CD4-positive, alpha-beta T cell treated with Interleukin-4 for 1 hour (primary cell): ENCODE results near the gene PKD1L1.
"Not testable (repeated sequence)": the region's sequence is repeated elsewhere in the genome, so short reads cannot be mapped to it uniquely, and the experiment has no call there.

Experiments
- DNase-seq, 2 donors: peaks; one replicate each; pipeline ENCODE4 v3.0.0-alpha.2; 2020 to 2022

PKD1L1 gene

DNA sequence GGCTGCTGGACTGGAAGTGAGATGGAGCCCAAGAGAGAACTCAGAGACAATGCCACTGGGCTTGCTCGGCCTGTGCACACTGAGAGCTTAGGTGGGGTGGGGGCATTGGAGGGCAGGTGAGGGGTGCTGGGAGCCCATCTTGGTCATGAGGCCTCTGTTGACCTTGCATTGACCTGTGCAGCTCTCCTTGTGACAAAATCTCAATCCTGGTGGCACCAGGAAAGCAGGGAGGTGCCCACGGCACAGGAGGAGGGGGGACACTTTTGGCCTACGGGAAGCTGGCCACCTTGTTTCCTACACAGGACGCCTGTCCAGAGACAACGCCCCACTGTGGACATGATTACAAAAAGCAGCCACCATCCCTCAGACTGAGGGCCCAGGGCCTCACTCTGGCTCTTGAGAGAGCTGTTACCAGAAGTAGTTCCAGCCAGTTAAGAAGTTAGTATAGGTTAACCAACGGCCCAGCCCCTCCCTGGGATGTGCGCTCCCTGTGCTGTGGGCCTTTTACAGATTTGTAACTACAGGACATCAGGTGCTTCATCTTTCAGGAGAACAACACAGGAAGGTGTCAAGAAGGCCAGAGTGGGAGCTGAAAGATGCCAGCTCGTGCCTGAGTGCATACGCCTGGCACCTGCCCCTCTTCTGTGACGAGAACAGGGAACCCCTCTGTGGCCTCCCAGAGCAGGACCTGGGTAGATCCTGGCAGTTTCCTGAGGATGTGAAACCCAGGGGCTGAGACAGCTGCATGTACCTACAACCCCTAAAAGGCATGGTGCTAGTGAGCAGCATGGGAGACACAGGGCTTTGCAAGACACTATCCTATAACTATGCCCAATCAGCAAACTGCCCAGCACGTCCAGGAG is 10.3 kb downstream of the PKD1L1 start:
- DNase-seq: no peak

DNA sequence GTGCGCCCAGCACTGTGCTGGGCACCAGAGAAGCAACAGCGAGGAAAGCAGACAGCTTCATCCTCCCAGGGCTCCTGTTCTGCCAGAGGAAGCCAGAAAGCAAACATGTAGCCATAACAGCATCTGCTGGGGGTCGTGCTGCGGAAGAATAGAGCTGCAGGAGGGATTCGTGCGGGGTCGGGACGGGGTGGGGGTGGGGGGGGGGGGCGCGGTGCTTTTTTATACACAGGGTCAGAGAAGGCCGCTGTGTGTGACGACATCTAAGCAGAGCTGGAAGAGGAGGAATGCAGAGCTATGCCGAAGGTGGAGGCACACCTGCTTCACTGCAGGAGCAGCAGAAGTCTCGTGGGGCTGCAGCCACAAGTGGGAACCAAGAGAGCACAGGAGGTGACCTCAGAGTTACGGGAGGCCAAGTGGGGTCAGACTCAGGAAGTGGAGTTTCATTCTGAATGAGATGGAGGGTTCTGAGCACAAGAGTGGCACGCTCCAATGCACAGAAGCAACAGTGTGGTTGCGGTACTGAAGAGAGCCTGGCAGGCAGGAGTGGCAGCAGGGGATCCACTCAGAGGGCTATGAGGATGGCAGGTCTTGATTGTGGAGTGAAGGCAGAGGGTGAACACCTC is 11.1 kb downstream of the PKD1L1 start:
- DNase-seq: peak in 1 of 2 donors; percentile 24

DNA sequence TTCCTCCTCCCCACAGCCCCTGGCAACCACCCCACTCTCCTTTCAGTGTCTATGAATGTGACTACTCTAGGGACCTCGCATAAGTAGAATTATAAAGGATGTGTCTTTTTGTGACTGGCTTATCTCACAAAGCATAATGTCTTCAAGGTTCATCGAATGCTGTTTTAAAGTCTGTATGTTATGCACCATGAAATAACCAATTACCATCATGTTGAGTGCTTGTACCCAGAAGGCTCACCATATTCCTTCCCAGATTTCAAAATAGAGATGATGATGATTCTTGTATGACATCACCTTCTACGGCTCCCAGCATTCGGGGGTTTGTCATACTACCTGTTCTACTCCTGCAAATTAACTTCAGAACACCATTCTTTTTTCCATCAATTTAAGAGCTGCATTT is 11.9 kb downstream of the PKD1L1 start:
- no peak for DNase-seq

DNA sequence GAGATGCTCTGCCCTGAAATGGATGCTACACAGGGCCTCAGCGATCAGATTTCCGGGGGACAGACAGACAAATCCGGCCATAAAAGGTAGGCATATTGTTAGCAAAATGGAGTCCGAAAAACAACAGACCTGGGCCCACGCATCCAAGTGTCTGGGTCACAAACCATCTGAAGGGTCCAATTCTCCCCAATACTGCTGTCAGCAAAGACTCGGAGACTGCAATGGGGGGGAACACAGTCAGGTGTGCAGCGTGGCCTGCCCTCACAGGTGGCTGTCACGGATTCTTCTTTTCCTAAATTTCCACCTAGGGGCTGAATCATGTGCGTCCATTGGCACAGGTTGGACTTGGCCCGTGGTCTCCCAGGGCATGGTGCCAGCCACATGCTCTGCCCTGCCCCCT is 12.9 kb downstream of the PKD1L1 start:
- no peak for DNase-seq

DNA sequence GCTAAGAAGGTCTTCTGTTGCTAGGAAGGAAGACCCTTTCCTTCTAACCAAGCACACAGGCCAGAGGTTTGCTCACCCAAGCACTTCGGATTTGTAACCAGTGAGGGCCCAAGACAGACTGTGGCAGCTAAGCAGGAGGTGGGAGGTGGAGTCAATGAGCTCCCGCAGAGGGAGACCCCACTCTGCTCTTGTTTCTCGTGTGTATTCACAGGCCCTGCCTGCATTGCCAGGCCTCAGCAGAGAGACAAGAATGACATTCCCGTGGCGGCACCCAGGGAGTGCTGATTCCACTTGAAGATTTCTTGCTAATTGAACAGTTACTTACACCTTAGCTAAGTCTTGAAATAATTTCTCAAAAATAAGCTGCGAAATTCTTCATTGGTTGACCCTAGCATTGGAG is 13.4 kb downstream of the PKD1L1 start:
- DNase-seq: no peak

DNA sequence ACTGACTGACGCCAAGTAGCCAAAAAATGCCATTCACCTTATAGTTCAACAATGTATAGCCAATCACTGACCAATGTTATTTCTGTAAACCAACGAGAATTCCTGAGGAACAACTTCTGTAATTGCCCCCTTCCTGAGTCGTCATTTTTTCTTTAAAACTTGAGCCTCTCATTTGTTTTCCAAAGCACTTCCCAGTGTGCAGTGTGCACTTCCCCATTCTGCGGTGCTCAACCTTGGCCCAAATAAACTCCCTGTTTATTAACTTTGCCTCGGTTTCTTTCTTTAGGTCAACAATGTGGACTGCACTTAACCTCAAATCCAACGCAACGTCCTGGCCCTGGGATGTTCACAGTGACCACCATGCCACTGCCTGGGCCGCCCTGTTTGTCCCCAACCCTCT is 15.1 kb downstream of the PKD1L1 start:
- no peak for DNase-seq

DNA sequence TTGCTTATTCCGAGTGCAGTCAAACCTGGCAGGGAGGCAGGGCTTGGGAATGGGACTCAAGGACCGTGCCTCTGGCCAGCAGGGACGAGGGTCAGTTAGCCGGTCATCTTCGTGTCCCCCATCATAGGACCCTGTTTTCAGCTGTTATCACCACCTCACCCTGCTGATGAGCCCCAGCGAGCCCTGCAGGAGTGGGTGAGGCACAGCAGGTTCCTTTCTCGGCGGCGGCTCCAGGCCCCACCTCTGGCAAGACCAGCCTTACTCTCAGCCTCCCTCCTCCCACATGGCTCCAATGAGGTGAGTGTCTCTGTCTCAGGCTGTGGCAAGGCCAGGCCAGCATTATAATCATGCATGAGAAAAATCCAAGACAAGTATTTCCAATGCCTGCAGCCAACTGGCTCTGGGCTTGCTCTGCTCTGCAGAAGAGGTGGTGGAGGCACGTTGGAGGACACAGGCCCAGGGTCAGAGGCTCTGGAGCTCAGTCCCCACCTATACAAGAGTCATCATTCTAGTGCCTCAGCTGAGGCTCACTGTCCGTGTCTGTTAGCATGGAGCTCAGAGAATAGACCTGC is 15.7 kb downstream of the PKD1L1 start:
- DNase-seq: no peak

DNA sequence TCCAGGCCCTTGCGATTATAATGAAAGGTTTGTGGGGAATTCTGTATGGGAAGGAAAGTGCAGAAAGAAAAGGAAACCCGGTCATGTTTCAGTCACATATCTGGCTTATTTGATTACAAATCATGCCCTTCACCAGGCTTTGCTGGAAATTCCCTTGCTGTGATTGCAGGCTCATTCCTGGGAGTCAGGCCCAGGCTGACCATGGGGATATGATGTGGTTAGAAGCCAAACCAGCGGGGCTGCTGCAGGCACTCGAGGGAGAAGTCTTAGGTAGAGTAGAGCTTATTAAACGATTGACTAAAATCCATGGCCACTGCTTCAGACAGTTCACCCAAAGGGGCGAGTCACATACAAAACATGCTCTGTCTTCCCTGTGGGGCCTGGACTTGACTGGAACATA is 16.2 kb downstream of the PKD1L1 start:
- no peak for DNase-seq

DNA sequence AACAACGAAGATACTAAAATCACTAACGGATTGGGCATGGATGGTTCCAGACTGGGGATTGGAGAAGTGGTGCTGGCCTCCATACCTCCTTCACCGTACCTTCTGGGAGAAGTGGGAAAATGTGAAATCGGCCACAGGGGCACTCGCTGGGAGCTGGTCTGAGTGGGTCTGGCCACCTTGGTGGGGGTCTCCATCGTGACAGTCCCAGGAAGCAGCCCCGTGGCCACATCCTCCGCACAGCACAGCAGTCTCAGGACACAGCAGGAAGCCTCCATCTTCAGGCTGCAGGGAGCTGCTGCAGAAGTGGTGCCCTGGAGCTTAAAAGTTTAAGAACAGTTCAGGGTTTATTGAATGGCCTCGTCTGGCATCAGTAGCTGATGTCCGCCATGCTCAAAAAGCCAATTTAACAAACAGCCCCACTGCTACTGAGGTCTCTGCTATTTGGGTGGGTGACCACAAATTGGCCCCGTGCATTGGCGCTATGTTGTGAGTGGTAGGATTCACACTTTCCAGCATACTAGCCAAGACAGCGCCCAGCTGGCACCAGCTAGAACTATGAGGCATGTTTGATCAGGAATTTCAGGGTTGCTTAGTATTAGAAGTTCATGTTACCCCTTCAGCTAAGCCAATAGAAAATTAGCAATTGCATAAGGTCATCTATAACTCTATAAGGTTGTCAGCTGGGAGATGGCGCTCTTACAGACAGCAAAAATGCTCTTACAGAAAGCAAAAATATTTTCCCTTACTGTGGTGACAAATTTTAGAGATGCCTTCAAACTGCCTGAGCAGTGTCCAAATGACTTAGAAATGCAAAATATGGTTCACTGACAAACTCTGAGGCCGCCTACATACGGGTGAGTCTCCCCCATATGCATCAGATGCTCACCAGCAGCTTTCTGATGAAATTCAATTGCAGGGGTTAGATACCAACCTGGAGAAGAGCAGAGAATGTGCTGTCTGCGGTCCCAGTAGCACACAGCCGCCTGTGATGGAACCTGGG is 17.0 kb downstream of the PKD1L1 start:
- no peak for DNase-seq

DNA sequence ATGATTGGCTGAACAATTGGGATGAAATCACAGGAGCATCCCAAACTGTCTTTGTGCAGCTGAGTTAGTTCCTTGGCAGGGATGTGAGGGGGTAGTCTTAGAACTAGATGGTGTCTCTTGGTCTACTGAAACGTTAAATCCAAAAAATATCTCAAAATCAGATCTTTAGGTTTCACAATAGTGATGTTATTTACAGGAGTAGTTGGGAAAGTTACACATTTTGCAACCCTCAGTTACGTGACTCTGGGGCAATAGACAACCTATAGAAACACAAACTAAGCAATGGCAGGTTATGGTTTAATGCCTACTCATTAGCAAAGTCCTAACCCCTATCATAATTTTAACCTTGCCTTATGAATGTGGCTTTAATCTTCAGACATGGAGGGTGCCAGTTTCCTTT is 24.0 kb downstream of the PKD1L1 start:
- DNase-seq: no peak

DNA sequence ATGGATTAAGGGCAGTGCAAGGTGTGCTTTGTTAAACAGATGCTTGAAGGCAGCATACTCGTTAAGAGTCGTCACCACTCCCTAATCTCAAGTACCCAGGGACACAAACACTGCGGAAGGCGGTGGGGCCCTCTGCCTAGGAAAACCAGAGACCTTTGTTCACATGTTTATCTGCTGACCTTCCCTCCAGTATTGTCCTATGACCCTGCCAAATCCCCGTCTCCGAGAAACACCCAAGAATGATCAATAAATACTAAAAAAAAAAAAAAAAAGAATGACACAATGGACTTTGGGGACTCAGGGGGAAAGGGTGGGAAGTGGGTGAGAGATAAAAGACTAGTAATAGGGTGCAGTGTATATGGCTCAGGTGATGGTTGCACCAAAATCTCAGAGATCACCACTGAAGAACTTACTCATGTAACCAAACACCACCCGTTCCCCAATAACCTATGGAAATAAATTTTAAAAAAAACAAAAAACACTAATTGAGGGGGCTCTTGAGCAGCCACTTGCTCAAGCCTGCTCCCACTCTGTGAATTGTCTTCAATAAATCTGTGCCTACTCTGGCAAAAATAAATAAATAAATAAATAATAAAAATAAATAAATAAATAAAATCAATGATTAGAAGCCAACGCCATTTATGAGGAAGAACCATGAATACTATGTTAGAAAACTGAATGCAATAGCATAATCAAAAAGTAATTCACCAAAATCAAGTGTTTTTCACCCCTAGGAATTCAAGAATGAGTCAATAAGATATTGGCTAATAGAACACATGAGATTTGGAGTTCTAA is 25.0 kb downstream of the PKD1L1 start:
- DNase-seq: not testable (repeated sequence)

DNA sequence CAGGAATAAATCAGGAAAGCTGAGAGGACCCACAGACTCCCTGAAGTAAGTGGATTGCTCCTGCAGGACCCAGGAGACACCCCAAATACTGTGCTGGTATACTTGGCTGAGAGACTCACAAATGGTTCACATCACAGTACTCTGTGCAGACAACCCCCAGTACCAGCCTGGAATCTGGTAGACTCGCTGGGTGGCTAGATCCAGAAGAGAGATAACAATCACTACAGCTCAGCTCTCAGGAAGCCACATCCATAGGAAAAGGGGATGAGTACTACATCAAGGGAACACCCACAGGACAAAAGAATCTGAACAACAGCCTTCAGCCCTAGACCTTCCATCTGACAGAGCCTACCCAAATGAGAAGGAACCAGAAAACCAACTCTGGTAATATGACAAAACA is 31.8 kb downstream of the PKD1L1 start:
- DNase-seq: not testable (repeated sequence)

DNA sequence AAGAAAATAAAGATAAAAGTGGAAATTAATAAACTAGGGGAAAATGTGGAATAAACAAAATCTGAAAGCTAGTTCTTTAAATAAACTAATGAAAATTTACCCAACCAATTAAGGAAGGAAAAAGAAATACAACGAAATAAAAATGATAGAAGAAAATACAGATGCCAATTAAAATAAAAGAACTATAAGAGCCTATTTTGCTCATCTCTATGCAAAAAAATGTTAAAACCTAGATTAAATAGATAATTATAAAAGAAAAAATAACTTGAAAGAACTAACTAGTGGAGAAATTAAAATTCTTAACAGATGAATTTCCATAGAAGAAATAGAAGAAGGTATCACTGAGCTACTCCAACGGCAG is 32.7 kb downstream of the PKD1L1 start:
- DNase-seq: no peak

DNA sequence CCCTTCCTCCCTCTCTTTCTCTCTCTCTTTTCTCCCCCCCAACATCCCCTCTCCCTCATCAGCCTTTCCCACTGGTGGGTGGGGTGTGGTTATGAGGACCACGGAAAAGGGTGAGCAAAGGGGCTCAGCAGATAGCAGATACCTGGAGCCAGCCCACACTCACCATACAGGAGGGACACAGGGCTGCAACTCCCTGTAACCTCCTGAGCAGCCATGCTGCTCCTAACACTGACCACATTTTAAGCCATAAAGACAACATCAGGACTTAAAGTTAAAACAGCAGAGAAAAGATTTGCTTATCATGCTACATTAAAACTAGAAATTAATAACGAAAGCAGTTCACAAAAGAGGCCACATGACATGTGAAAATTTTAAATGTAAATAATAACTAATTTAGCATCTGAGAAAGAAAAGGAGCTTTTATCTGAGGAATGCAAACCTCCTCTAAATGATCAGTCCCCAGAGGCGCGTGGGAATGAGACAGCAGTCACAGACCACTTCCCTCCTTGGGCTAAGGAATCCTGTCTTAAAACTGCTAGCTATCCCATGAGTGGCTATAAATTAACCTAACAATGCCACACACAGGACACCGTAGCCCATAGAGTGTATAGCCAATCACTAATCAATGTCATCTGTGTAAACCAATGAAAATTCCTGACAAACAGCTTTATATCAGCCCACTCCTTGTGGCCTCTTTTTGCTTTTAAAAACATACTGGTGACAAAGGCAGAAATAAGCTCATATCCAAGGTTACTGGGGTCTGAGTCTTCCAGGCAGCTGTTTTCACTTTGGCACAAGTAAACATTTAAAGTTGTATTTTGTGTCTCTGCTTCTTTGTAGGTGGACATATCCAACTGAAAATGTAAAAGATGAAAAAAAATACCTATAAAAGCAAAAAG is 33.3 kb downstream of the PKD1L1 start:
- no peak for DNase-seq

DNA sequence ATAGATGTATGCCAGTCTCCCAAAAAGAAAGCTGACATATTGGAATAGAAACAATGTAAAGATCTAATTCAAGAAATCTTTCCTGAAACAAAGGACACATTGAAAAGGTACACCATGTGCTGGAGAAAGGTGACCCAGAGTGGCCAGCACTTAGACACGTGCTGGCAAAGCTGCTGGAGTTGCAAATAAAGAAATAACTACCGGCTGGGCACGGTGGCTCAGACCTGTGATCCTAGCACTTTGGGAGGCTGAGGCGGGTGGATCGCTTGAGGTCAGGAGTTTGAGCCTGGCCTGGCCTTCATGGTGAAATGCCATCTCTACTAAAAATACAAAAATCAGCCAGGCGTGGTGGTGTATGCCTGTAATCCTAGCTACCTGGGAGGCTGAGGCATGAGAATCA is 35.9 kb downstream of the PKD1L1 start:
- no peak for DNase-seq

DNA sequence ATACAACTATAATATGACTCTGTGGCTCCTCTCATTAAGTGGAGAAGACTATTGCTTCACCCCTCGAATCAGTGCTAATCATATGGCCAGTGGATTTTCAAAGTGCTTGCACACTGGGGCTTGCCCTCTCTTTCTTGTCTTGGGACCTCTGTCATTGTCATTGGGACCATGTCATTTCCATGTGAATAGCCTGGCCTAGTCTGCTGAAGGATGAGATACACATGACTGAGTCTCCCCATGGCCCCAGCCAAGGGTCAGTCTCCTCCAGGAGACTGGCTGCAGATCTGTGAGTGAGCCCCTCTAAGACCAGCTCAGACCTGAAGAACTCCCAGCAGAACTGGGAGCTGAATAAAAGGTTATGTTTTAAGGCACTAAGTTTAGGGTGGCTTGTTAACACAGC is 39.5 kb downstream of the PKD1L1 start:
- no peak for DNase-seq

DNA sequence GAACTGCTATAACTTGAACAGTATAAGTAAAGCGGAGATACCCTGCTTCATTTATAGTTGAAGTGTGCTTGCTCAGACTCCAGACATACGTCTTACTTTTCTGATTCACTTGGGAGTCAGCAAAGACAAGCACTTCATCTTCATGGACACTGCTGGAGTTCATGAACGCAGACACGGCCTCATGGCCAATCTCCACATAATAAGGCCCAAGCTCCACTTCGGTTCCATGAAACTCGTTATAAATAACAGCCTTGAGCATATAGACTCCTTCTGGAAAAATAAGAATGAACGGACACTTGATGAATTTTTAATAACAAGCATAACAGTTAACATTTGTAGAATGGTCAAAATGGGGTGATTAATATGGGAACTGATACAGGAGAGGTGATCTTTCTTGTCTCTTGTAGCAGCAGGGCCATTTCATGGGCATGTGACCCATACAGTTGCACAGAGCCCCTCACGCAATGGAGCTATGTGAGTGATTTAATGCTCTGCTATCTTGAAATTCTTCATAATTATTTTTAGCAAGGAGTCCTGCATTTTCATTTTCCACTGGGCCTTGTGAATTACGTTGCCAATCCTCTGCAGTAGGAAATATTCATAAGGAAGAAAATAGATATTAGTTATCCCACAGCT is 40.2 kb downstream of the PKD1L1 start:
- DNase-seq: no peak

DNA sequence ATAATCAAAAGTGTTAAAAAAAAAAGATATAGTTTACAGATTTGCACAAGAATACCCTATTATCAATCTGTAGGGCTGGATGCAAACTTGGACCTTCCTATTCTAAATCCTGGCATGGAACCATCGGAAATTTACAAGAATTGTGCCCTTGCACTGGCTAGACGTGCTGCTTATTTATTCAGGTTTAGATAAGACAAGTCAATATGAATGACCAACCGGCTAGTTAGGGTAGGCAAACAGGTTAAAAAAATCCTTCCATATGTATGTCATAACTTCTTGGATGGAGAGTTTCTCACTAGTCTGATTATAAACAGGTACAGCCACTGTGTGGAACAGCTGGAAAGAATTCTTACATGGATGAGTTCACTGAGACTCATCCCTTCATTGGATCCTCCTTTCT is 41.4 kb downstream of the PKD1L1 start:
- no peak for DNase-seq

DNA sequence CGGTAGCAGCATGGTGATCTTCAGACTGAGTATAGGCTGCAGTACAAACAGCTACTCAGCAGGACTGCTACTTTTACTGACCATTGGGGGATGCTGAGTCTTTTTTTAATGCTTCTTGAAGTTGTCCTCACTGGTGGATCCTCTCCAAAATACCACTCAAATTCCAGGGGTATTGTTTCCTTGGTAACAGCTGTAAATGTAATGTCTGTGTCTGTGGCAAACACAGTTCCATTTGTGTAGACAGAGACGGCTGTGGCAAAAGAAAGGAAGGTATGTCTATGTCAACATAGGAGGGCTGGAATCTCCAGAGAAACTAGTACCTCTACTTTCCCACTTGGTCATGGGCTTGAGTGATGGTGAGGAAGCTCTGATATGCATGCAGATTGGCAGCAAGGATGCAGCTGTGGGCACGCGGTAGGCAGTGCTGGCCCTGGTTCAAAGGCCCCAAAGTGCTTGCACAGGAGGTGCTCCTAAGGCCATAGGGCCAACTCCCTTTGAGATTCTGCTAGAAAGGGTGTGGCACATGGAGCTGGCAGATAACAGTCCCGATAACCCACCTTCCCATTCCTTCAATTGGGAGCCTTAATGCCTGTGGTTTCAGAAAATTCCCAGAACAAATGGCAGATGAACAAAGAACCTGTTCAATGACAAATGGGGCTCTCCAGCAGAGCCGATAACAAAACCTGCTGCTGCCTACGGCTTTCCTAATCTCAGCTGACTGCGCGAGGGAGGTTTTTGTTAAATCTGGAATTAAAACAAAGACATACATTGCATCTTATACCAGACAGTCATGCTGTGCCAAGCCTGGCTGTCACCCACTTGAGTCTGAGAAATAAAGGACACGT is 43.0 kb downstream of the PKD1L1 start:
- no peak for DNase-seq

DNA sequence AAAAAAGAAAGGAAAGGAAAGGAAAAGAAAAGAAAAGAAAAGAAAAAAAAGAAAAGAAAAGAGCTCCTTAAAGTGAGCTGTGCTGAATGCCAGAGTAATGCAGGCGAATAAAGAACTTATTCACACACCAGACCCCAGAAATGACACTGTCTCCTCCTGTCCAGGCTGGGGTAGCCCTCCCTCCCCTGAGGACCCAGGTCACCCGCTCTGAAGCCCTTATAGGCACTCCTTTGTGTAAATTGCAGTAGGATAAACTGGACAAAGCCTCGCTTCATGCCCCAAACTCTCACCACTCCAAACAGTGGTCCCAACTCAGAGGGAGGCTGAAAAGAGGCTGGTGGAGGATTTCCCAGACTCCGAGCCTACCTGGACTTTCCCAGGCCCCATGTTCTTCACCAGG is 46.3 kb downstream of the PKD1L1 start:
- DNase-seq: no peak
